Lung (tissue), 12 donors: ENCODE data around the gene PDZK1IP1. TPM values are rescaled to one million over a fixed set of nuclear protein-coding genes. Genes with fewer than 3 reads are reported as not detected.

ENCODE experiments used
- ATAC-seq: fragments of 200-7000 bp; cut with Tn5 transposase; one replicate; pipeline ENCODE4 v1.9.1; 2020; ENCODE audit warnings: moderate number of reproducible peaks; ENCODE audit not compliant: insufficient read depth, low FRiP score
- DNase-seq, 3 donors: peaks; one replicate each; pipeline ENCODE4 v3.0.0-alpha.2; 2013 to 2017
- H3K27ac ChIP-seq, 2 donors: one replicate each; pipeline ENCODE4 v1.5.1; 2013; ENCODE audit warnings: mild to moderate bottlenecking in 2 of 2, moderate library complexity in 2 of 2, control low read depth in 1 of 2, inconsistent platforms in 1 of 2, low read depth in 1 of 2, low read length in 1 of 2
- H3K27me3 ChIP-seq, 3 donors: one replicate each; pipeline ENCODE4 v1.5.1; 2013; ENCODE audit warnings: low read length in 2 of 3; ENCODE audit not compliant: control insufficient read depth in 3 of 3, insufficient read depth in 3 of 3
- H3K36me3 ChIP-seq, 4 donors: one replicate each; pipeline ENCODE4 v1.5.1; 2013; ENCODE audit warnings: low read length in 4 of 4, mild to moderate bottlenecking in 1 of 4, moderate library complexity in 1 of 4; ENCODE audit not compliant: control insufficient read depth in 4 of 4, insufficient read depth in 4 of 4
- H3K4me1 ChIP-seq, 5 donors: one replicate each; pipeline ENCODE4 v1.5.1; 2013; ENCODE audit warnings: low read length in 5 of 5, mild to moderate bottlenecking in 2 of 5, moderate library complexity in 1 of 5; ENCODE audit not compliant: control insufficient read depth in 5 of 5, insufficient read depth in 5 of 5
- H3K4me3 ChIP-seq: one replicate; pipeline ENCODE4 v1.5.1; 2013; ENCODE audit warnings: mild to moderate bottlenecking, control low read depth, moderate library complexity
- H3K9ac ChIP-seq, 2 donors: one replicate each; pipeline ENCODE4 v1.5.1; 2013; ENCODE audit warnings: low read length in 2 of 2, control low read depth in 1 of 2; ENCODE audit not compliant: insufficient read depth in 1 of 2
- H3K9me3 ChIP-seq, 4 donors: one replicate each; pipeline ENCODE4 v1.5.1; 2013; ENCODE audit warnings: low read length in 3 of 4, mild to moderate bottlenecking in 1 of 4, moderate library complexity in 1 of 4; ENCODE audit not compliant: control insufficient read depth in 4 of 4, insufficient read depth in 3 of 4
- WGBS, 2 donors: extraction: QIAGEN DNeasy Blood & Tissue Kit; methylation state at CpG; one replicate each; pipeline ENCODE4 v1.1.7; 2013; 5-methylcytosine and 5-hydroxymethylcytosine counted together
- polyA plus RNA-seq, 2 donors: library from polyadenylated mRNA; stranded (reverse); fragments of 200-250 nt; gene quantifications; one replicate each; pipeline ENCODE4 v1.2.1, GENCODE V29; 2013
- total RNA-seq, 2 donors: library from RNA; depleted of rRNA in 1 of 2; stranded (reverse); fragments of >200 nt in 1 of 2; gene quantifications; one replicate each; pipeline ENCODE4 v1.2.1, GENCODE V29; 2014 to 2021
- TF ChIP-seq, protein P1 (sequence below): IDR thresholded peaks from 2 replicates; pipeline ENCODE4 v1.5.1; 2012; ENCODE audit warnings: mild to moderate bottlenecking; ENCODE audit errors: control extremely low read depth, extremely low read depth
- donor health status: control.
- donor health status: control.
- donor health status: Bipolar disorder and iron deficiency.
- donor health status: healthy.
- donor health status: DM: yes; HTN: yes; CAD: no.

Gene PDZK1IP1
- total and polyA plus RNA-seq, 4 donors: 44.8 to 324 (median 70.6) TPM

GRCh38 chr1:47190509-47190855, 646 bp upstream of the PDZK1IP1 start:
- Histone ChIP-seq H3K27me3 (no peaks in the 10 kb centered on the region), H3K4me3 (no peak overlapping the region), H3K4me1 (peaks cover 0 to 26% (median 15%) of the 10 kb centered on the region in 5 donors), H3K27ac (peak overlapping the region in 1 of 2 donors; percentile 62), H3K9me3 (no peaks in the 10 kb centered on the region), H3K36me3 (no peaks in the 10 kb centered on the region), H3K9ac (no peak overlapping the region)
- TF ChIP-seq, protein P1, sequence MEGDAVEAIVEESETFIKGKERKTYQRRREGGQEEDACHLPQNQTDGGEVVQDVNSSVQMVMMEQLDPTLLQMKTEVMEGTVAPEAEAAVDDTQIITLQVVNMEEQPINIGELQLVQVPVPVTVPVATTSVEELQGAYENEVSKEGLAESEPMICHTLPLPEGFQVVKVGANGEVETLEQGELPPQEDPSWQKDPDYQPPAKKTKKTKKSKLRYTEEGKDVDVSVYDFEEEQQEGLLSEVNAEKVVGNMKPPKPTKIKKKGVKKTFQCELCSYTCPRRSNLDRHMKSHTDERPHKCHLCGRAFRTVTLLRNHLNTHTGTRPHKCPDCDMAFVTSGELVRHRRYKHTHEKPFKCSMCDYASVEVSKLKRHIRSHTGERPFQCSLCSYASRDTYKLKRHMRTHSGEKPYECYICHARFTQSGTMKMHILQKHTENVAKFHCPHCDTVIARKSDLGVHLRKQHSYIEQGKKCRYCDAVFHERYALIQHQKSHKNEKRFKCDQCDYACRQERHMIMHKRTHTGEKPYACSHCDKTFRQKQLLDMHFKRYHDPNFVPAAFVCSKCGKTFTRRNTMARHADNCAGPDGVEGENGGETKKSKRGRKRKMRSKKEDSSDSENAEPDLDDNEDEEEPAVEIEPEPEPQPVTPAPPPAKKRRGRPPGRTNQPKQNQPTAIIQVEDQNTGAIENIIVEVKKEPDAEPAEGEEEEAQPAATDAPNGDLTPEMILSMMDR: no peak
- WGBS, 2 donors: 44 to 45% methylated on average over 5 of the region's 5 CpGs
- DNase-seq: no peak
- no peak for ATAC-seq

DNA sequence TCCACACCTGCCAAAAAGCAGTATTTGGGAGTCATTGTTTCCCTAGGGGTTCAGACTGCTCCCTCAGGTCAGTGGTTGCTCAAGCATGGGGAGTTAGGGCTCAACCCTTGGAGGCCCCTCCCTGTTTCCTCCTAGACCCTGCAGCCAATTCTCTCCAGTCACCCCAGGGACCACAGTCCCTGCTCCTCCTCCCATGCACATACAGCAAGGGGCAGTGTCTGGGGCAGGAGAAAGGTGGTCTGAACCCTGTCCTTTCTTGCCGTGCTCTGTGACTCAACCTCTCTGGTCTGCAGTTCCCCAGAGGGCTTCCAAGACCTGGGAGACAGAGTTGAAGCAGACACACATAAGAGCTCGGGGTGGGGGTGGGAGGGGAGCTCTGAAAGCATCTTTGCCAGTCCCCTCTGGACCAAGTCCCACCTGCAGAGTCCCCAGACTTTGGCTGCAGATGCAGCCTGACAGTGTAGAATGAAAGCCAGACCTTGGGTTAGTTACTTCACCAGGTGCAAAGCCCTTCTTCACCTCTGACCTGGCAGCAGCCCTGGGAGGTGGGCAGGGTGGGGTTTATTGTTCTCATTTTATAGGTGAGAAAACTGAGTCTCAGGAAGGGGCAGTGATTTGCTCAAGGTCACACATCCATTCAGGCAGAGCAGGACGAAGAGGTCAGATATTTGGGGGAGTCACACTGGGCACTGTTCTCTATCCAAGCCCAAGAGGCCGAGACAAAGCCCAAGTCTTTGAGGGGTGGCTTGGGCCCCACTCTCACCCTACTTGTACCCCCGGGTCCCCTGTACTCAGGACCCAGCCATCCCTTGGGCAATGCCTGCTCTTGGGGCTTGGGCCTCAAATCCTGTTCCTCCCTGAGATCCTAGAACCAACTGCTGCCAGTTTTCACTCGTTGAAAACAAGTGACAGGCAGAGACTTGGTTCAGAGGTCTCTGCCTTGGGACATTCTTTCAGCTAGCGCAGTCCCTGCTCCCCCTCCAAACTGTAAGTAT, 748 bp downstream of the PDZK1IP1 start:
- TF ChIP-seq, protein P1: no peak
- no peak overlapping the region for H3K4me3 ChIP-seq
- H3K9me3 ChIP-seq: no peaks in the 10 kb centered on the region
- DNase-seq: no peak
- ATAC-seq: no peak
- H3K36me3 ChIP-seq: no peaks in the 10 kb centered on the region
- H3K27me3 ChIP-seq: no peaks in the 10 kb centered on the region
- H3K4me1 ChIP-seq: peaks cover 0 to 26% (median 15%) of the 10 kb centered on the region in 5 donors
- 76 to 81% methylated on average over 7 of the region's 7 CpGs for WGBS, 2 donors
- peak overlapping the region in 1 of 2 donors; percentile 62 for H3K27ac ChIP-seq
- no peak overlapping the region for H3K9ac ChIP-seq

DNA sequence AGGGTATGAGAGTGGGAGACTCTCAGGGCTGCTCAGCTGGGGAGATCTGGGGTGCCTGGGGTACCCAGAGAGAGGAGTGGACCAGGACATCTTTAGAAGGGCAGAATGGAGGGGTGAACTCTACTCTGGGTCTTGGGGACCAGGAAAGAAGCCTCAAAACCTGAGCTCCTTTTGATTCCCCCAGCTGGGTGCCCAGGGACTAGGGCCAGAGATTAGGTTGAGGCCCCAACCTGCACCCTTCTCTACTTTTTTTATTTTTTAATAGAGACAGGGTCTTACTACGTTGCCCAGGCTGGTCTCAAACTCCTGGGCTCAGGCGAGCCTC, 1.9 kb downstream of the PDZK1IP1 start:
- TF ChIP-seq, protein P1: no peak
- WGBS, 2 donors: 90 to 97% methylated on average over 2 of the region's 2 CpGs
- H3K9ac ChIP-seq: no peak overlapping the region
- no peak for DNase-seq
- no peaks in the 10 kb centered on the region for H3K9me3 ChIP-seq
- H3K4me3 ChIP-seq: no peak overlapping the region
- no peaks in the 10 kb centered on the region for H3K27me3 ChIP-seq
- no peak overlapping the region for H3K27ac ChIP-seq
- ATAC-seq: no peak
- peaks cover 0 to 26% (median 15%) of the 10 kb centered on the region in 5 donors for H3K4me1 ChIP-seq
- H3K36me3 ChIP-seq: no peaks in the 10 kb centered on the region
